ENCODE data around the gene SMU1. TPM values are rescaled to one million over a fixed set of nuclear protein-coding genes. Genes with fewer than 3 reads are reported as not detected.
A peak's percentile ranks its signal among the peaks of the same experiment; 100 is the strongest.

Gene SMU1
- total RNA-seq, 4 donors from 2014 or later = 19.8 to 24.2 (median 22.1) TPM

GRCh38 chr9:33029231-33029786, 47.2 kb downstream of the SMU1 start:
- H3K36me3 ChIP-seq = peaks cover 32 to 42% of the 10 kb centered on the region in 2 donors
- no peak overlapping the region for H3K4me3 ChIP-seq (replicated peaks in 1 of 3)
- intact Hi-C loops (cut with DNase I) = no loop called here
- no peaks in the 10 kb centered on the region for H3K9me3 ChIP-seq
- H3K27me3 ChIP-seq = no peaks in the 10 kb centered on the region
- TF ChIP-seq POLR2A (IDR thresholded peaks at IDR 0.05) = no peak
- TF ChIP-seq, protein P1, sequence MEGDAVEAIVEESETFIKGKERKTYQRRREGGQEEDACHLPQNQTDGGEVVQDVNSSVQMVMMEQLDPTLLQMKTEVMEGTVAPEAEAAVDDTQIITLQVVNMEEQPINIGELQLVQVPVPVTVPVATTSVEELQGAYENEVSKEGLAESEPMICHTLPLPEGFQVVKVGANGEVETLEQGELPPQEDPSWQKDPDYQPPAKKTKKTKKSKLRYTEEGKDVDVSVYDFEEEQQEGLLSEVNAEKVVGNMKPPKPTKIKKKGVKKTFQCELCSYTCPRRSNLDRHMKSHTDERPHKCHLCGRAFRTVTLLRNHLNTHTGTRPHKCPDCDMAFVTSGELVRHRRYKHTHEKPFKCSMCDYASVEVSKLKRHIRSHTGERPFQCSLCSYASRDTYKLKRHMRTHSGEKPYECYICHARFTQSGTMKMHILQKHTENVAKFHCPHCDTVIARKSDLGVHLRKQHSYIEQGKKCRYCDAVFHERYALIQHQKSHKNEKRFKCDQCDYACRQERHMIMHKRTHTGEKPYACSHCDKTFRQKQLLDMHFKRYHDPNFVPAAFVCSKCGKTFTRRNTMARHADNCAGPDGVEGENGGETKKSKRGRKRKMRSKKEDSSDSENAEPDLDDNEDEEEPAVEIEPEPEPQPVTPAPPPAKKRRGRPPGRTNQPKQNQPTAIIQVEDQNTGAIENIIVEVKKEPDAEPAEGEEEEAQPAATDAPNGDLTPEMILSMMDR (IDR thresholded peaks at IDR 0.05) = no peak
- peaks cover 11 to 30% of the 10 kb centered on the region in 2 donors for H3K4me1 ChIP-seq
- WGBS, 2 donors = 57 to 67% methylated on average over 4 of the region's 4 CpGs
- H3K27ac ChIP-seq = no peak overlapping the region
- DNase-seq = no peak

DNA sequence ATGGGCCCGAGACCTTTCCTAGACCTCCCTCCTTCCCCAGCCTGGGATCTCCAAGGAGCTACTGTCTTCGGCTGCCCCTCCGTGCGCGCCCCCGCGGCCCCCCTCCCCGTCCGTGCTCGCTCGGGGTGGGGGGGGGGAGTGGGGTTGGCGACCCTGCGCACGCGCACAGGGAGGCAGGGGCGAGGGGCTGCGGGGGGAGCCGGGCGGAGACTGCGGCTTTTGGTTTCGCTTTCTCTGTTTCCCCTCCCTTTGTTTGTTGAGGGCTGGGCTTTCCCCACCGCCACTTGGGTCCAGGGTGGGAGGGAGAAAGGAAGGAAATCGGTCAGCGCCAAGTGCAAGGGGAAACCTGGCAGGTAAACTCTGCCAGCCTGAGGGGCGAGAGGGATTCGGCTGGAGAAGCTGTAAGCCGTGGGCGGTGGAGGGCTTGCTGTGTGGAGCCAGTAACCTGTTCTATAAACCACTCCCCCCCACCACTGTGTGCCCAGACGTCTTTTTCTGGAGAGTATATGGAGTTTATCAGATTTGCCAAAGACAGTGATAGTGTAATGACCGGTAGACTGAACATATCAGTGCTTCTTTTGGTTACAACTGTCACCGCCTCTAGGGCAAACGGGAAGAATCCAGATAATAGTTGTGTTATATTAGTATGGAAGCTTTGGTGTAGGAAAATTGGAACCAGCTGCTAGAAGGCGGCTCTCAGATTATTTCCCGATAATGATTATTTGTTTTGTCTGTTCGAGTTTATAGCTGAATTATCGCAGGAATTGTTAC, 50.7 kb downstream of the SMU1 start:
- Histone ChIP-seq H3K4me3 (replicated peaks in 1 of 3) (peak overlapping the region; percentile 91 to 99 (median 99)), H3K27ac (peak overlapping the region; percentile 94 to 100 (median 100)), H3K4me1 (peaks cover 20 to 39% of the 10 kb centered on the region in 2 donors), H3K36me3 (peaks cover 12 to 23% of the 10 kb centered on the region in 2 donors), H3K9me3 (no peaks in the 10 kb centered on the region), H3K27me3 (no peaks in the 10 kb centered on the region)
- 1 to 2% methylated on average over 21 to 27 of the region's 36 CpGs for WGBS, 2 donors
- intact Hi-C loops (cut with DNase I) = no loop called here
- peak; percentile 64 to 69 for DNase-seq
- TF ChIP-seq, protein P1 (IDR thresholded peaks at IDR 0.05) = no peak
- no peak for TF ChIP-seq POLR2A (IDR thresholded peaks at IDR 0.05)

DNA sequence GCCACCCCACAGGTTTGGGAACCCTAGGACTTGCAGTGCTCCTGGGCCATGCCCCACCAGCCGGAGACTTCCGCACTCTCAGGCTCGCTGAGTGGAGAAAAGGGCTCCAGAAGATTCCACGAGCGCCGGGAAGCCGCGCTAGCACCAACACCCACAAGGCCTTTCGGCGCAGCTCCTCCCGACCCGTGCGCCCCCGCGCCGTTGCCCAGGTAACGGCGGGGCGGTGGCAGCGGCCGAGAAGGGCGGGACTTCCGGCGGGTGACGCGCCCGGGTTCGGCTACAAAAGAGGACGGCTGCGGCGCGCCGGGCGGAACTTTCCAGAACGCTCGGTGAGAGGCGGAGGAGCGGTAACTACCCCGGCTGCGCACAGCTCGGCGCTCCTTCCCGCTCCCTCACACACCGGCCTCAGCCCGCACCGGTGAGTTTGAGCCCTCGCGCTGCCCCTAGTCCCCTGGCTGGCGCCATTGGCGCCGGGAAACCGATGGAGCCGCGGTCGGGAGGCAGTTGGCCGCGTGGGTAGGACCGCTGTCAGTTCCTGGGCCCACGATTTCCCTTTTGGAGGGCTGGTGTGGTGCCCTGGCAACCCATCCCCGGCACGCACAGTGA, 51.4 kb downstream of the SMU1 start, which contains the start of gene DNAJA1:
TSS of gene DNAJA1 (plus strand) at position 308 of the 606 bp plus-strand sequence. CDS start 1,212 bp downstream, outside the sequence.
- Histone ChIP-seq H3K4me3 (replicated peaks in 1 of 3) (peak within 1 kb of the TSS; percentile 91 to 99 (median 99)), H3K27ac (peak within 1 kb of the TSS; percentile 94 to 100 (median 100)), H3K36me3 (peaks cover 5 to 16% of the 10 kb centered on the region in 2 donors), H3K9me3 (no peaks in the 10 kb centered on the region), H3K4me1 (peaks cover 20 to 39% of the 10 kb centered on the region in 2 donors), H3K27me3 (no peaks in the 10 kb centered on the region)
- WGBS, 2 donors = 0% methylated on average over 3 to 5 of the region's 61 CpGs
- DNase-seq = peak; percentile 93
- intact Hi-C loops (cut with DNase I) = no loop called here
- TF ChIP-seq, protein P1 (IDR thresholded peaks at IDR 0.05) = no peak
- peak; percentile 84 to 99 for TF ChIP-seq POLR2A (IDR thresholded peaks at IDR 0.05)

- Histone ChIP-seq H3K36me3 (peaks cover 5 to 16% of the 10 kb centered on the region in 2 donors), H3K9me3 (no peaks in the 10 kb centered on the region), H3K27me3 (no peaks in the 10 kb centered on the region), H3K4me1 (peaks cover 20 to 38% of the 10 kb centered on the region in 2 donors), H3K4me3 (replicated peaks in 1 of 3) (peak overlapping the region; percentile 38 to 99 (median 99)), H3K27ac (peak overlapping the region; percentile 94 to 100 (median 100))
- TF ChIP-seq POLR2A (IDR thresholded peaks at IDR 0.05) = no peak
- TF ChIP-seq, protein P1 (IDR thresholded peaks at IDR 0.05) = no peak
- intact Hi-C loops (cut with DNase I) = no loop called here
- WGBS, 2 donors = 29 to 30% methylated on average over 28 to 32 of the region's 33 CpGs
- DNase-seq = peak in 1 of 2 donors; percentile 21
Observed at GRCh38 chr9:33024126-33024965, 52.1 kb downstream of the SMU1 start.
